NCI-H82 treated with DMSO at 0.1 percent for 48 hours (cell line): ENCODE results near the gene NR2F2.

Experiments used
- DNase-seq: peaks from one replicate; lab custom pipeline; 2025; ENCODE audit not compliant: unreplicated experiment; lab: John Stamatoyannopoulos, UW

The NR2F2 gene

GRCh38 chr15:96316953-96317629 lies 13.4 kb upstream of the NR2F2 start:
- no peak for DNase-seq

DNA sequence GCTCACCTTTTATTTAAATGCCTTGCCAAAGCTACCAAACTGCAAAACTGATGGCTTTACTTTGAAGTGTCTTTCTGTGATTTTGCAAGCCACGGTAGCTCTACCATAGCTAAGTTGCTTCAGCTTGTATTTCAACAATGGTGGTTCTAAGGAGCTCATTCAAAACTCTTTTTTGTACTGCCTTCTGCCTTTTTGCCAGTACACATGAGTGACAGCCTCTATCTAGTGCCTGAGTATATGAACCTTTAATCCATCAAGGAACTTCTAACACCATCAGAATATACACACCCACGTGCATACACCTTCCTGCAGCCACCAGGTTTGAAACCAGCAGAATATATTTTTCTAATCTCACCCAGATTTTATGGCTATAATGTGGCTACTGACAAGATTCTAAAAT lies 10.4 kb upstream of the NR2F2 start:
- no peak for DNase-seq

GRCh38 chr15:96320703-96321638 lies 9.5 kb upstream of the NR2F2 start:
- no peak for DNase-seq

DNA sequence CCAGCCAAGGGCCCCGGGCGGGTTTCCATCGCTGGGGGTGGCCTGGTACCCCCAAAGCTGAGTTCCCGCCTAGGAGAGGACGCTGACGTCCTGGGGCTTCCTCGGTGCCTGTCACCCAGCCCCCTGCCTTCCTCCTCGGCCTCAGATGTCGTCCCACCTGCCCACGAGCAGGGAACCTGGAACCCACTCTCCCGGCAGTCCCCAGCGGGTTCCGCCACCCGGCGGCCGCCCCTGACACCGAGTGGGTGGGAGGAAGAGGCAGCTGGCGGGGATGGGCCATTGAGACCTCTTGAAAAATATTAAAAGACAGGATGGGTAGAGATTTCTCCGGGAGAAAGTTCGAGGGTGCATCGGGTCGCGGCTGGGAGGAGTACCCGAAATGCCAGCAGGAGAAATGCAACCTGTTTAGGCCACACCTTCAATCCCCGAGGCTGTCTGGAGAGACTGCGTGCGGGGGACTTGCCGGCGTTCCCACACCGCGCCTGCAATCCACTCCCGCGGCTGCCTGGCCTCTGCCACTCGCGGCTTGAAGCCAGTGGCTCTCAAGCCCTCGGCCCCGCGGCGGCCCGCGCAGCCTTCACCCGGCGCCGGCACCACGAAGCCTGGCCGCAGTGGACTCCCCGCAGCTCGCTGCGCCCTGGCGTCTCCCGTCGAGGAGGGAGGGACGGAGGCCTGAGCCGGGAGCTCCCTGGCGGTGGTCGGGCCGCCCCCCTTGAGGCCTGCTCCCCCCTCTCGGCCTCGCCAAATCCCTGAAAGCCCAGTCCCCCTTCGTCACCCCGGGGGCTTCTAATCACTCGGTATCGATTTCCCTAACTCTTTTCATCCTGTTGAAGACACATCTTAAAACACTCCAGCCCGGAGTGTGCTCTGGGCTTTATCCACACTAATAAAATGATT lies 8.6 kb upstream of the NR2F2 start:
- no peak for DNase-seq

- DNase-seq = no peak
These were observed 7.8 kb upstream of the NR2F2 start for GRCh38 chr15:96322536-96323318.

- DNase-seq = no peak
These were observed 7.0 kb upstream of the NR2F2 start for GRCh38 chr15:96323319-96324145.

DNA sequence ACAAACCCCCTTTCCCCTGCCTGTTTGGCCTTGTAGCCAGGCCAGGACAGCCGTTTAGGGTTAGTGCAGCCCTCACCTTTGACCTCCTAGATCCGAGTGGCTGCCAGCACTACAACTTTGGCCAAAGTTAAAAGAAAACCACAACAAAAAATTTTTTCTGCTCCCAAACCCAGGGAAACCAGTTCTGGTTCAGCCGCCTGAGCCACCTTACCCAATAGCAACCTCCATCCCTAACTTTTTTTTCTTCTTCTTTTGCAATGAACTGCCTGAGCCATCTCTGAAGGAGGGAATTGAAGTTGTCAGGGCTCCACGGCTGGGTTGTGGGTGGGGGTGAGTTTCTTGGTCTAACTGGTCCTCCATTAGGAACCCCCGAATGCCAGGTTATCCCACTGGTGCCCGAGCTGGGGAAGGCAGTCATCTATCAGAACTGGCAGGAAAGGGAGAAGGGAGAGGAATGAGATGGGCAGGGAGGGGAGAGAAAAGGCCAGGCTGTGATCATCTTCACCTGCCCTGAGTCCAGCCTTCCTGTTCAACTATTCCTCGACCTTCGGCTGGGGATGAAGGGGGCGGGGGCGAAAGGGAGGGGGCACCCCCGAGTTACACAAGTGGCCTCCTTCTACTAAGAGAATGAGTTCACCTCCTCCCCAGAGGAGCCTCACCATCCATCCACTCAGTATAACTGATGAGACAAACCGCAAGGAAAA lies 6.2 kb upstream of the NR2F2 start:
- no peak for DNase-seq

GRCh38 chr15:96324940-96325540 lies 5.5 kb upstream of the NR2F2 start:
- DNase-seq = no peak

DNA sequence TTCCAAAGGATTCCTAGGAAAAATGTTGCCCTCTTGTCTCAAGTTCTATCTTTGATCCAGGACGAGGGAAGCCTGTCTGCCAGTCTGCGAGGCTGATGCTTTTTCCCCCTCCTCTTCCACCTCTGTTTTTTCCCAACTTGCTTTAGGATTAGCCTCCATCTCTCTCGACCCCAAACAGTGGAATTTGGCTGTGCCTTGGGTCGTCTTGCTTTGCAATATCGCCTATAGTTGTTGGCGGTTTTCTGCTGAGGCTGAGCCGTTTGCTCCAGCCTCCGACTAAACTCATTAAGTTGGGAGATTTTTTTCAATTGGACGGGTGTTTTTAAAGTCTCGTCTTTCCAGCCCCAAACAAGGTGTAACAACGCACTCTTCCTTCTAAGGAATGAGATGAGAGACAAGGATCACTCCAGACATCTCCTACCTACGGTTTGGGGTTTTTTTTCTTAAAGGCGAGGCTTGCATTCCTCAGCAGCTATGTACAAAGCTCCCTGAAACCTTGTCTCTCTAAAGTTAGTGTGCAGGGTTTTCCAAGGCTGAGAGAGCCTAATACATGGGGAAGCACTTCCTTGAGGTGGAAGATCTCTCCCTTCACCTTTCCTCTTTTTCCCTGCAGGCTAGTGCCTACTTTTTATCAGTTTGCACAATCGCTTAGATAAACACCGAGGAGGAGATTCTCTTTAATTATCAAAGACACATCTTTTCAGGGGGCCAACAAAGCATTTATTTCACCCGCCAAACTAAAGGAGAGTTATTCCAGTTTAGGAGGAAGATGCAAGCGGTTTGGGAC lies 4.8 kb upstream of the NR2F2 start:
- no peak for DNase-seq

- peak; percentile 35 for DNase-seq
These were observed 4.0 kb upstream of the NR2F2 start for GRCh38 chr15:96326328-96327154.

DNA sequence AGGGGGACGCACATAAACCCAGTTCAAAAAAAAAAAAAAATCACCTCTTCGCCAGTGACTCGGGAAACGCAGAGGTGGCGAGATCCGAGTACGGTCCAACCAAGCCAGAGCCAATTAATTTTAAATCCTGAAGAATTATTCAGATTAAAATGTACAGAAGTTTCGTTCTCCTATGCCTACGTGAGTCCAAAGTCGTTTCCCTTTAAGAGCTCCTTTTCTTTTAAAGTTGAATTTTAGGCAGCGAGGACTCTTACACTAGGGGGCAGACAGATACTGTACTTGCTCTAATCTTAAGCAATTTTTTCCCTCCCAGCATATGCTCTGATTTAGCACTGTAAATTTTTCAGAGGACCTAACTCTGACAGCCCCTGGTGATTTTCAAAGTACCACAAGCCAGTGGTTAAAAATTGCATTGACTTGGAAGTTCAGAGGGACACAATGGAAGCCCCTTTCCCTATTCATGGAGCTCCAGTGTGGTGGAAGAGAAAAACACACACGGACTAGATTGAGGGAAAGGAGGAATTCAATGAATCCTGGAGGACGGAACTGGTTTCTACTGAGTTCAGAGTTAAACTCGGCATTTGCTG lies 3.3 kb upstream of the NR2F2 start:
- peak; percentile 79 for DNase-seq

DNA sequence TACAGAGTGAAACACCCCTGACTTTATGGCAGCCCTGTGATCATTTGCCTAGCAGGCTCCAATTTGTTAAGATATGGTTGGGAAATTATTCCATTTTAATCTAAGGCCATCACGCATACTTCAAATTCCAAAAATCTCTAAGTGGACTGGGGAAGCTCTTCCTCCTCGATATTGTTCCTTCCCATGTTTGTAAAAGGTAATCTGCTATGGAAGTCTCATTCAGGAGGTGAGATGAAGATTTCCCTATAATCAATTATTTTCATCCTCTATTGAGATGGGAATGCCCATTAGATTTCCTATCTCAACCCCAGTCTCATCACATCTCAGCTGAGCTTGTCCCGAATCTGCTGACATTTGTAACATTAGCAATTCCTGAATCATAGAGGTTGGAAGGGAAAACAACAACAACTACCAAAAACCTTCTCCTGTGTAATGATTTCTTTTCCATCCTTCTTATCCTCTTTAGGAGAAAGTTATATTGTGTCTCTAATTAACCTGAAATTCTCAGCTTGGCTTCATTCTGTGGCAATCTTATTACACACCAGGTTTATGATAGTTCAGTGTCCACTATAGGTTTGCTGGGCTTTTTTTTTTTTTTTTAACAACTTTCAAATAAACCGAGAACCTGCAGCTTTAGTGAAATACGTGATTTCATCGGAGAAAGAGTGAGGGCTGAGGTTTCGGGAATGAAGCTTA lies 2.2 kb upstream of the NR2F2 start:
- DNase-seq = no peak

- no peak for DNase-seq
These were observed 1.7 kb upstream of the NR2F2 start for GRCh38 chr15:96328877-96329195.

GRCh38 chr15:96329403-96329981 lies 1.0 kb upstream of the NR2F2 start:
- DNase-seq = no peak

DNA sequence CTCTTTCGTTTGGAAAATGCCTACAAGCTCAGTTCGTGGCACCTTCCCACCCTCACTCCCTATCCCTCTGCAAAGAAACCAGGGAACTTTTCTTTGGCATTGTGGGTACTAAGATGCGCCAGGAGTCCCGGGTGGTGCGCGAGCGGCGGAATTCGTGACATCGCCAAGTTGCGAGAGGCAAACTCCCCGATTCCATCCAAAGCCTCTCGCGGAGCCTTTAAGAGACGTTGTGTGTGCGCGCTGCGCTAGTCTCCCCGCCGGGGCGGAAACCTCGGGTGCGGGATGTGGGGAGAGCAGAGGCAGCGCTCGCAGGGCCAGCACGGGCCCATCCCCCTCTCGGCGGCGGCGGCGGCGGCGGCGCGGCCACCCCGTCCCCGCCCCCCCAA lies 443 bp upstream of the NR2F2 start:
- no peak for DNase-seq
